GM19238 (cell line): Measurements from ENCODE around the gene CRMP1.

Source experiments
- DNase-seq: peaks from one replicate; pipeline ENCODE4 v3.0.0; 2011; ENCODE audit warnings: low spot score; ENCODE audit not compliant: insufficient read length

The CRMP1 gene

DNA sequence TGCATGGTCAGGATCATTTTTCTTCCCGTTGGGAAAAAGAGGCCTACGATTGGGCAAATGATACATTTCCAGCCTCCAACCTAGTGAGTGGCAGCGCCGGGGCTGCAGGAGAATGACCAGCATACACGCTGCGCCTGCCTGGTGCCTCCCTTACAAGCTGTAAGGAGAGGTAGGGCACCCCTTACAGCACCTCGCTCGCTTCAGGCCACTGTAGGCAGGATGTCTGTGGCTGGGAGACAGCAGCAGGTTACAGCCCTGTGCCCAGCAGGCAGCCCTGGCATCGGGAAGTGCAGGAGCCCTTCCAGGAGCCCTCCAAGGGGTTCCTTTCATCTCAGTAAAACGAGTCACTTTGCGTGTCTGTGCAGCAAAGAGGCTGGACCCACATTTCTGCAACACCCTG, 93.5 kb downstream of the CRMP1 start:
- DNase-seq = no peak

DNA sequence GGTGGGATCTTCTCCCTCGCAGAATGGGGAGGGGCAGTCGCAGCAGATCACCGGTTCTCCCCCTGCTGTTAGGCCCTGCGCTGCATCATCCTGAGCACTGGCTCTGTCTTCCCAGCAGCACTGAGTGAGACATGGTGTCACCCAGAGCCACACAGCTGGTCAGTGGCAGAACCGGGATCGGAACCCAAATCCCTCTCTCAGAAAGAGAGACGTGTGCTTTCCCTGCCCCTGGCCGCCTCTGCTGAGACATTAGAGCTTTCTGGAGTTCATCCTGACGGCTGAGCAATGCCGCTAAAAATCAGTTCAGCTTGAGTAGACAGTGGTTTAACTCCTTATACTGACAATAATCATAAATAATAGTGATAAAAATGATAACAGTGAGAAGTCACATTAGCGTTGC, 93.9 kb downstream of the CRMP1 start:
- DNase-seq = no peak

DNA sequence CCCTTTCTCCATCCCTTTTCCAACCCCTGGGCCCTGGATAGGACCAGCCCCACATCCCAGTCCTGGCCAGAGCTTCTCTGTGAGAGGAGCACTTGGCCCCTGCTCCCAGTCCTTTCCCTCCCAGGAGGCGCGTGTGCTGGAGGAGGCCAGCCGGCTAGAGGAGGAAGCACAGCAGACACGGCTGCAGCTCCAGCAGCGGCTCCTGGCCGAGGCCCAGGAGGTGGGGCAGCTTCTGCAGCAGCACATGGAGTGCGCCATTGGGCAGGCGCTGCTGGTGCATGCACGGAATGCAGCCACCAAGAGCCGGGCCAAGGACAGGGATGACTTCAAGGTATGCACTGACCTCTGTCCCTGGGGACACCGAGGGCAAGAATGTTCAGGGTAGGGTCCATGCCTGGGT, 94.4 kb downstream of the CRMP1 start:
- DNase-seq = no peak

DNA sequence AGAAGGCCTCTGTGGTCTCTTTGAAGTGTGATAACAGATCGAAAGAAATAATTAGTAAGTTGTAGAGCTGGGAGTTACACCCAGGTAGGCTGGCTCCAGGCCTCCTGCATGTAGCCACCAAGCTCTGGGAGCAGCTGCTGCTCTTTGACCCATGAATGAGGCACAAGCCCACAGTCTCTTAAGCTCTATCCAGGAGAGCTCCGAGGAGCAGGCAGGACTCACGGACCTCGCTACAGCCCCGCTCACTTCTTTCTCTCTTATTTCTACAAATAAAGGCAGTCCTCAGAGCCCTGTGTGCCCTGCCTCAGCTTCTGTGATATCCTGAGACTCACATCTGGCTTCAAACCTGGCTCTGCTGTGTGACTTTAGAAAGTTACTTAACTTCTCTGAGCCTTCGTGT, 95.0 kb downstream of the CRMP1 start:
- no peak for DNase-seq

DNA sequence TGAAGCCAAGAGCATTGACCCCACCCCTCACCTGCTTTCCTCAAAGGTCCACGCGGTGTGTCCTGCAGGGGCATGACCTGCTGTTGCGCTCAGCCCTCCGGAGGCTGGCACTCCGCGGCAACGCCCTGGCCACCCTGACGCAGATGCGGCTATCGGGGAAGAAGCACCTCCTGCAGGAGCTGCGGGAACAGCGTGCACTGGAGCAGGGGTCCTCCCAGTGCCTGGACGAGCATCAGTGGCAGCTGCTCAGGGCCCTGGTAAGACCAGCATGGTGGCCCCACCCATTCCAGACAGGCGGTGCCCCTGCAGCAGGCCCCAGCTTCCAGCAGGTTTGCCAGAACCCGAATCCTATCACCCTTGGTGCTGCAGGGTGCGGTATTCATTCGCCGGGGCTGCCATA, 95.9 kb downstream of the CRMP1 start:
- DNase-seq = no peak

DNA sequence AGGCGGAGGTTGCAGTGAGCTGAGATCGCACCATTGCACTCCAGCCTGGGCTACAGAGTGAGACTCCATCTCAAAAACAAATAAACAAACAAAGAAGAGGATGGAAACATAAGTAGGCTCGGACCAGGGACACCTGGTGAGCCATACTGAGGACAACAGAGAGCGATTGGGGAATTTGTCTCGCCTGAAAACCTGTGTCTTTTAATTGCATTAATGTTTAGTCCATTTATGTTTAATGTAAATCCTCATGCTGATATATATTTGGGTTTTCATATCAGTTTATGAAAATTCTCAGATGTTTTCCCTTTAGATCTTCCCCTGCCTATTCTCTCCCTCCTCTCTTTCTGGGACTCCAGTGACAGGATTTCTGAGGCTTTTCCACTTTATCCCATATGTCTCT, 97.3 kb downstream of the CRMP1 start:
- DNase-seq = no peak

DNA sequence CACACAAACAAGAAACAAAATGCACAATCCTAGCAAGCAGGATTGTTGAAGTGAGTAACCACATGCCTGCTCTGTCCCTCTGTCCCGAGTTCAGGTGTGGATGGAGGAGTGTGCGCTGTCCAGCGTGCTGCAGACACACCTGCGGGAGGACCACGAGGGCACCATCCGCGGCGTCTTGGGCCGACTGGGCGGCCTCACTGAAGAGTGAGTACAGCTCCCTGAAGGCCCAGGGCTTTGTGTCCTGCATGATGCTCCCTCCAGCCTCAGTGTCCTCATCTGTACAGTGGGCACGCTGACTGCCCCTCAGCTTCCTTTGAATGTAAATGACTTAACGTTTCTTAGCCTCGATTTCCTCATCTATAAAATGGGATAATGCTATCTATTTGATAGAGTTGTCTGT, 99.4 kb downstream of the CRMP1 start:
- DNase-seq = no peak

DNA sequence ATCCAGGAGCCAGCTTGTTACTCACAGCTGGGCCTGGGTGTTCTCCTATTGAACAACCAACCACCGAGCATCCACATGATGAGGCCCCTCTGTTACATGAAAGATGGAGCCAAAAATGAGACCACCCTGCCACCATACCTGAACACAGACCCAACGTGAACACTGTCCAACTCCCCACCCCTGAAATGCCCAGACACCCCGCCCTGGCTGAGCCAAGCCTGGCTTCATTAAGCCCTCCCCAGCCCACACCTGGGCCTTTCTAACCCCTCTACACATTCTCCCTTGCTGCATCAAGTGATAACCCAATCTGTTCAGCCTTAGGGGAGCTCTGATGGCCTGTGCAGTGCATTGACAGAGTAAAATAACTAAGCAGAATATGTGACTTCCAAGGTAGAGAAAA, 101.2 kb downstream of the CRMP1 start:
- no peak for DNase-seq

DNA sequence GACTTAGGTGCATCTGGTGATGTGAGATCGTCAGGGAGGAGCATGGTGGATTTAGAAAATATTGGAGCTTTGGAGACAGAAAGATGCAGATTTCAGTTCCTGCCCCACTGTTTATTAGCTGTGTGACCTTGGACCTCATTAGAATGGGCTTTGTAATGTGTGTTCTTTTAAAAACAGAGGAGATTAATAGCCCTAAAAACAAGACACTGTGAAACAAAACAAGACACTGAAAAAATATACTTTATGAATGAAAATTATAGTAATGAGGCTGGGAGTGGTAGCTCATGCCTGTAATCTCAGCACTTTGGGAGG, 102.4 kb downstream of the CRMP1 start:
- DNase-seq = no peak

DNA sequence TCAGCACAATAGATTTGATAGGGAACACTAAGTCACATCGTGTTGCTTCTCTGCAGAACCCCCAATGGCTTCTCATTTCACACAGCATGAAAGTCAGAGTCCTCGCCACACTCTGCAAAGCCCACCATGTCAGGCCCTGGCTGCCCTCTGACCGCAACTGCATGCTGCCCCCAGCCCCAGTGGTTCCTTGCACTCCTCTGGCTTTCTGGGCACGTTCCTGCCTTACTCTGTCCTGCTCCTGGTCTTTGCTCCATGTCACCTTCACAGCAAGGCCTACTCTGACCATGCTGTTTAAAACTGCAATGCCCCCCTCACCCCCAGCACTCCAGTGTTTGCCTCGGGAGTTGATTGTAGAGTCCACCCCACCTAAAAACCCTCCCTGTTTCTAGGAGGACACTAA, 103.7 kb downstream of the CRMP1 start:
- no peak for DNase-seq

DNA sequence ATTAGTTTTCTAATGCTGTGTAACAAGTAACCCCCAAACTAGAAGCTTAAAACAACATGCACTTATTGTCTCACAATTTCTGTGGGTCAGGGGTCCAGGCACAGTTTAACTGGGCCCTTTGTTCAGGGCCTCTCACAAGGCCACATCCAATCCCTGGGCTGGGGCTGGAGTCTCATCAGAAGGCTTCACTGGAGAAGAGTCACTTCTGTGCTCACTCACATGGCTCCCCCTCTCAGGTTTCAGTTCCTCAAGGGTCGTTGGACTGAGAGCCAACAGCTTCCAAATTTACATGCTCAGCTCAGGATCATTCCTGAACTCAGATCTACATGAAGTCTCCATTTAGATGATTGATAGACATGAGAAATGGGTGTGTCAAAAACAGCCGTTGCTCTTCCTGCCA, 104.7 kb downstream of the CRMP1 start:
- DNase-seq = no peak

DNA sequence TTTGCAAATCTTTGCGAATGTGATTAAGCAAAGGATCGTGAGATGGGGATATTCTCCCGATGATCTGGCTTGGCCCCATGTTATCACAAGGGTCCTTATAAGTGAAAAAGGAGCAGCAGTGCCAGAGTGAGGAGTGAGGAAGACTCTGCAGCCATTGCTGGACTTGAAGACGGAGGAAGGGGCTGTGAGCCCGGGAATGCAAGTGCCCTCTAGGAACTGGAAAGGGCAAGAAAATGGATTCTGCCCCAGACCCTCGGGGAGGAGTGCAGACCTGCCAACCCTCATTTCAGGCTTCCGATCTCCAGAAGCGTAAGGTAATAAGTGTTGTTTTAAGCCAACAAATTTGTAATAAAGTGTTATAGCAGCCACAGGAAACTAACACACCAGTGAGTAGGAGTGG, 105.6 kb downstream of the CRMP1 start:
- DNase-seq = no peak

DNA sequence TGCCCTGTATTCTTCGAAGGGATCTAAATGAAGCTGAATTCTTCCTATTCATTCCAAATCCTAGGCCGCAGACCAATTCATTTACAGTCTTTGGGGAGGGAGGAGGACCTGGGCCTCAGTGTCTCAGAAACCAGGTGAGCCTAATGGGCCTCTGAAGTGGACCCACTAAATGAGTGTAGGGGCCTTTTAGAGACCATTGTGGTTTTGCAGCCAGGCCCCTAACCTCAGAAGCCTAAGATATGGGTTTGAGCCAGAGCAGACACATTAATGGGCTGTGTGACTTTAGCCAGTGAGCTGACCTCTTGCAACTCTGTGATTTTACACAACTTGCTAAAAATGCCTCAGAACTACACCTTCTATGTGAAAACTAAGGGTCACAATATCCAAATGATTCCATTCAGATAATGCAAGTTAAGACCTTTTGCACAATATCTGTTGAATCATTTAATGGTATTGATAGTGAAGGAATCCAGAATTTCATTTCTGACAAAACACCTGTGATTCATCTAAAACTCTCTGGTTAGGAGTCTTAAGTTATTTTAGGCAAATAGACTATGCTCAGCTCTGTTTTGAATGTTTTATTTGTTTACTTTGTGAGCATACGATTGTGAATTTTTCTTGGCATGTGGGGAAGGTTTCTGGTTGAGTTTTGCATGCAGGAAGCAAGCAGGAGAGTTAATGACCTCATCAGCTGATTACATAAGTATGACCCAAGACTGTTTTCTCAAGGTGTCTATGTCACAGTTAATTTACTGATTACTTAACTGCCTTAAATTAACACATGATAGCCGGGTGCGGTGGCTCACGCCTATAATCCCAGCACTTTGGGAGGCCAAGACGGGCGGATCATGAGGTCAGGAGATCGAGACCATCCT, 106.8 kb downstream of the CRMP1 start:
- no peak for DNase-seq

DNA sequence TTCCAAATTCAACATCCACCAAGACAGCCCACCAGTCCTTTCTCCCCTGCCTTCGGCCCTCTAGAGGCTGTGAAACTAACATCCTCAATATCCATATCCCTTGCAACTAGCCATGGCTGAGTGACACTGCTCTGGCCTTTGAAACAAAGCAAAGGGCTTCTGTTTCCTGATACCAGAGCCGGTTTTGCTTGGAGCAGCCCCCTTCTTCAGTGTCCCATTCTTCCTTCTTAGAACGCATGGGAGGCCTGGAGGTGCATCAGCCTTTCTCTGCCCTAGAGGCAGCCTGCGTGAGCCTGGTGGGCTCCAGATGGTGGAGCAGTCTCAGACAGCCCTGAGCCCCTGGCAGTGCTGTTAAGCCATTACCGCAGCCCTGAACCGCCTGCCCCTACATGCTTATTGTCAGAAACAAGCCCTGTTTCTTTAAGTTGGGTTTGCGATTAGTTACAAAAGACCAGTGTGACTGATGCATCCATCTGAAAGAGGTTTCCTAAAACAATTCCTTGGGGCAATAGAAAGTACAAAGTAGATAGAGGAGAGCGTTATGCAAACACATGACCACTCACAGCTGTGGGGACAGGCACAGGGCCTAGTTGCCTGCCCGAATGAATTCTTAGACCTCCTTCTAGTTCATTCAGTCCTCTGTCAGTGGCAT, 107.8 kb downstream of the CRMP1 start:
- DNase-seq = no peak

DNA sequence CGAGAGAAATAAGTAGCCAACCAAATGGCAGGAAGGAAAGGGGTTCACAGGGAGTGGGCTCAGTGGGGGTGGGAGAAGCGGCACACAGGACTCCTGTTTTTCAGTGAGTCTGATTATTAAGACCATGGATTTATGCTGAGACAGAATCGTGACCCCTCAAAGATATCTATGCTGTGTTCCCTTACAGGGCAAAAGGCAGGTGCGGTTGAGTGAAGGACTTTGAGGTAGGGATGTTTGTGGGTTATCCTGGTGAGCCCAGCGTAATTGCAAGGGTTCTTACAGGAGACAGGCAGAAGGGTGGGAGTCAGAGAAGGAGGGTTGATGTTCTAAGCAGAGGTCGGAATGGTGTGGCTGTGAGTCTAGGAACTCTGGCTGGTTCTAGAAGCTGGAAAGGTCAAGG, 108.9 kb downstream of the CRMP1 start:
- DNase-seq = no peak

DNA sequence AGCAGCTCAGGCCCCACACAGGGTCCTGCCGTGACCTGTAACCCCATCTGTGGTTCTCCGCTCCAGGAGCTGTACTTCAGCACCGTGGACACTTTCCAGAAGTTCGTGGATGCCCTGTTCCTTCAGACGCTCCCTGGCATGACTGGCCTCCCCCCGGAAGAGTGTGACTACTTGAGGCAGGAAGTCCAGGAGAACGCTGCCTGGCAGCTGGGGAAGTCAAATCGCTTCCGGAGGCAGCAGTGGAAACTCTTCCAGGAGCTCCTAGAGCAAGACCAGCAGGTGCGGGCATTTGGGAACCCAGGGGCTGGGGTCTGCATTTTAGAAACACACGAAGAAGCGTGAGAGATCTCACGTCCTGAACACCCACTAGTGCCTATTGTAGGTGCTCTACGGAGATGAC, 109.4 kb downstream of the CRMP1 start:
- no peak for DNase-seq

DNA sequence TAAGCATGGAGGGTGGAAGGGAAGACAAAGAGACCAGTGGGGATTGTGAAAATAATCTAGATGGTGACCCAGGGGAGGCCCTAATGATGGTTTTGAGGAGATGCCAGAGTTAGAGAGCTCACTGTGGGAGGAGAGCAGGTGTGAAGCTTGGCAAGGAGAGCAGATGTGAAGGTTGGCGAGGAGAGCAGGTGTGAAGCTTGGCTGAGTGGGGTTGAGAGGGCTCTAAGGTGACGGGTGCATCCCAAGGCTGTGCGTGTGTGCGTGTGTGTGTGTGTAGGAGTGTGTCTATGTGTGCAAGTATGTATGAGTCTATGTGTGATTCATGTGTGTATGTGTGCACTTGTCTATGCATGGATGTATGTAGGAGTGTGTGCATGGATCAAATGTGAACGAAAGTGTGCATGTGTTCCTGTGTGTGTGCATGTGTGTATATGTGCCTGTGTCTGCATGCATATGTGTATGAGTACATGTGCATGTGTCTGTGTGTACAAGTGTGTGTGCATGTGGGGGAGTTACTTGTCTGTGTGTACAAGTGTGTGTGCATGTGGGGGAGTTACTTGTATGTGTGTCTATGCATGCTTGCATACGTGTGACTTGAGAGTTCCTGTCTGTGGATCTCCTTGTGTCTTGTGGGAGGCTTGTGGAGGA, 109.9 kb downstream of the CRMP1 start:
- DNase-seq = no peak

DNA sequence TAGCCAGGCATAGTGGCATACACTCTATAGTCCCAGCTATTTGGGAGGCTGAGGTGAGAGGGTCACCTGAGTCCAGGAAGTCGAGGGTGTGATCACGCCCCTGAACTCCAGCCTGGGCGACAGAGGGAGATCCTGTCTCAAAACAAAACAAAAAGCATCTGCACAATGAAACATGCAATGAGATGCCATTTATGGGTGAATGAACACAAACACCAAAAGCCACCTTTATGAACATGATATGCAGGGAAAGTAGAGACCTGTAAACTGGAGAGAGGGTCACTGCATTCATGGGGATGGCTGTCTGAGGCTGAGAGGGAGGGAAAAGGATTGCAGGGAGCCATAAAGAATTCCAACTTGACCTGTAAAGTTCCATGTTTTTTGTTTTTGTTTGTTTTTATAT, 111.2 kb downstream of the CRMP1 start:
- no peak for DNase-seq

DNA sequence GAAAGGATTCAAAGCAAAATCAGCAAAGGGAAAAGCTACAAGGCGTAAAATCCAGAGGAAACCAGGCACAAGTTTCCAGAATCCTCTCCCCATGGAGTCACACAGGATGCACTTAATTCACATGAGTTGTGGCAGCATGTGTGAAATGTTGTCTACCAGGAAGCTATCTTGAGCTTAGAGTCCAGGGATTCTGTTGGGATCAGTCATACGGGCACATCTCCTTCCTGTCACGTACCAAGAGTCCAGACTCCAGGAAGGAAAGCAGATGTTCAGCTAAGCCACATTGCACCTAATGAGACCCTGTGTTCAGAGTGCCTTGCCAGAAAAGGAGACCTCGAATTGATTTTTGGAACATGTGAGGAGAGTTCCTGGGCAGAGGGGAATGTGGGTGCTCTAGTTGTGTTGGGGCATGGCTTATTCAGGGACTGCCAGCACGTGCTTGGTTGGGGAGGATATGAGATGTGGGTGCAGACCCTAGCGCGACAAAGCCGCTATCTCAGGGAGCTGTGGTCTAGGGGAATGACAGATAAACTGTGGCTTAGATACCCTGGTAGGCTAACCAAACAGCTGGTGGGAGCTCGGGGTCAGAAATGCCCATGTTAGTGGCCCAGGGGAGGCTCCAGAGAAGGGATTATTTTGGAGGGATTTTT, 111.9 kb downstream of the CRMP1 start:
- no peak for DNase-seq

DNA sequence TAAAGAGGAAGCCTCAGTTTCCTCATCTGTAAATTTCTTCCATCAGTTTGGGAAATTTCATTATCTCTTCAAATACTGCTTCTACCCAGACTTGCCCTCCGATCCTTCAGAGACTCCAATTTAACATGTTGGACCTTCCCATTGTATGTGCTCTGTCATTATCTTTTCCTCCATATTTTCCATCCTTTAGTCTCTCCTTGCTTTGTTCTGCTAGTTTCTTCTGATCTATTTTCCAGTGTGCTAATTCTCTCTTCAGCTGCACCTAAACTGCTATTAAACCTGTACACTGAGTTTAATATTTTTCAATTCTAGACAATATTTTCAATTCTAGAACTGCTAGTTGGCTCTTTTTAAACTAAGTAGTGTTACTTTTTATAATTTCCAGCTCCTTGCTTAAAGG, 116.4 kb downstream of the CRMP1 start:
- no peak for DNase-seq

DNA sequence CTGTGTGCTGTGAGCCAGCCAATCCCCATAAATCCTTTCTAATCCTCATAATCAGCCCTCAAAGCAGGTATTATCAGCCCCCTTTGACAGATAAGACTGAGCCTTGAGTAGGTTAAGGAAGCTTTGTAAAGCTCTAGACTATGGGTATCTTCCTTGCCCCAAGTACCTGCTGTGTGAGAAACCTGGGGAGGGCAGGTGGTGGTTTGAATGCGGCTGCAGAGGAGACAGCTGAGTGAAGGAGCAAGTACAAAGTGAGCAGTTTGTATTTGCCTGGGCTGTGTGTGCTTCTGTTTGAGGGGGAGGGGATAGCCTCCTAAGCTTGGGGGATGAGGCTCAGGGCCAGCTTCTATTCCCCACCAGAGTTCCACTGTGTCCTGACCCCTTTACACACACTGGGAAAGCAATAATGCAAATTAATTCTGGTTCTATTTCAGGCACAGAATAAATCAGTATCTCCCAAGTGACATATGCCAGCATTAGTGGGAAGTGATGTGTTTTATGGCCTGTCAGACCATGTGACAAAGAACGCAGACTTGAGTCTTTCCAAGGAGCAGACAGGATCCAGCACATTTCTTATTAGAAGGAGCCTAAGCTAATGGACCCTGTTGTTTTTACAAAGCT, 118.4 kb downstream of the CRMP1 start:
- no peak for DNase-seq

DNA sequence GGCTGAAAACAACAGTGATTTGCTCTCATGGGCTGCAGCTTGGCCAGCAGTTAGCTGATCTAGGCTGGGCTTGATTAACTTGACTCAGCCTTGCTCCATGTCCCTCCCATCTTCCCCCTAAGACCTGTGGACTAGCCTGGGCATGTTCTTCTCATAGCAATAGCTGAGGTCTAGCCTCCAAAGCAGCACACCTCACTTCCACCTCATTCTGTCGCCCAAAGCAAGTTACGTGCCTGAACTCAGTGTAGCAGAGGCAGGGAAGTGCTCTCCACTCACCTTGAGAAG, 119.7 kb downstream of the CRMP1 start:
- no peak for DNase-seq
